ENCODE data around the gene IL1RAP.

The IL1RAP gene

GRCh38 chr3:190539526-190539925 lies 25.6 kb downstream of the IL1RAP start:
- DNase-seq (ENCODE audit: low spot score) = no peak

- DNase-seq (ENCODE audit: low spot score) = no peak
Observed at GRCh38 chr3:190541008-190541407, 27.1 kb downstream of the IL1RAP start.

GRCh38 chr3:190541560-190541959 lies 27.7 kb downstream of the IL1RAP start:
- DNase-seq (ENCODE audit: low spot score) = no peak

GRCh38 chr3:190542846-190543245 lies 29.0 kb downstream of the IL1RAP start:
- DNase-seq (ENCODE audit: low spot score) = no peak

- DNase-seq (ENCODE audit: low spot score) = no peak
Observed at GRCh38 chr3:190543671-190544070, 29.8 kb downstream of the IL1RAP start.

- no peak for DNase-seq (ENCODE audit: low spot score)
Observed at GRCh38 chr3:190545191-190545590, 31.3 kb downstream of the IL1RAP start.

- DNase-seq (ENCODE audit: low spot score) = no peak
Observed at GRCh38 chr3:190546881-190547510, 33.1 kb downstream of the IL1RAP start.

- no peak for DNase-seq (ENCODE audit: low spot score)
Observed at GRCh38 chr3:190548031-190548656, 34.3 kb downstream of the IL1RAP start.

- DNase-seq (ENCODE audit: low spot score) = no peak
Observed at GRCh38 chr3:190552021-190552420, 38.1 kb downstream of the IL1RAP start.

GRCh38 chr3:190552969-190553759 lies 39.3 kb downstream of the IL1RAP start:
- no peak for DNase-seq (ENCODE audit: low spot score)

GRCh38 chr3:190554197-190554596 lies 40.3 kb downstream of the IL1RAP start:
- DNase-seq (ENCODE audit: low spot score) = no peak

- no peak for DNase-seq (ENCODE audit: low spot score)
Observed at GRCh38 chr3:190556351-190556750, 42.5 kb downstream of the IL1RAP start.

GRCh38 chr3:190557296-190557695 lies 43.4 kb downstream of the IL1RAP start:
- no peak for DNase-seq (ENCODE audit: low spot score)

GRCh38 chr3:190558316-190558715 lies 44.4 kb downstream of the IL1RAP start:
- DNase-seq (ENCODE audit: low spot score) = no peak

- DNase-seq (ENCODE audit: low spot score) = no peak
Observed at GRCh38 chr3:190558796-190559195, 44.9 kb downstream of the IL1RAP start.

GRCh38 chr3:190560013-190560895 lies 46.4 kb downstream of the IL1RAP start:
- DNase-seq (ENCODE audit: low spot score) = no peak

GRCh38 chr3:190562866-190563510 lies 49.1 kb downstream of the IL1RAP start:
- no peak for DNase-seq (ENCODE audit: low spot score)

GRCh38 chr3:190564175-190564574 lies 50.3 kb downstream of the IL1RAP start:
- no peak for DNase-seq (ENCODE audit: low spot score)

GRCh38 chr3:190566043-190566933 lies 52.4 kb downstream of the IL1RAP start:
- no peak for DNase-seq (ENCODE audit: low spot score)

- DNase-seq (ENCODE audit: low spot score) = no peak
Observed at GRCh38 chr3:190568036-190568435, 54.2 kb downstream of the IL1RAP start.

All from SK-N-DZ (cell line).